HG03571 (cell line): ENCODE data around the gene BLNK.
"Not testable (repeated sequence)": the region's sequence is repeated elsewhere in the genome, so short reads cannot be mapped to it uniquely, and the experiment has no call there.

Experiments used
- ATAC-seq: cut with Tn5 transposase; IDR thresholded peaks from one replicate; pipeline ENCODE4 v1.9.1; 2021; ENCODE audit not compliant: unreplicated experiment

Gene BLNK

GRCh38 chr10:96229568-96230030 lies 41.8 kb downstream of the BLNK start:
- no peak for ATAC-seq

- ATAC-seq: no peak
These were observed 42.9 kb downstream of the BLNK start for GRCh38 chr10:96228408-96228994.

DNA sequence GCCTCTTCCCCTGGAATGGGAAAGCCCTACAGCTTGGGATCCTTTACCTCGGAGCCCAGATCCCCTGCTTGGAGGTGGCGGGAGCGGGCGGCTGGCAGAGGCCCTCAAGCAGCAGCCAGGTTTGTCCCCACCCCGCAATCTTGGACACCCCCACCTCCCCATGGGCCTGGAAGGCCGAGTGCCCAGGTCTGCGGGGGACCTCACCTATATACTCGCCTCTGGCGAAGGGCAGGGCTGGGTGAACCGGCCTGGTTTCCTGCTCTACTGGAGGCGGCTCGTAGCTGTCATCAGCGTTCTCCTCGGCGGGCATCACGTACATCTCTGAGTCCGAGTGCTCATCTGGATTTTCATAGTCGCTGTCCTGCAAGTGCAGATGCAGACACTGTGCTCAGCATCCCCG lies 44.2 kb downstream of the BLNK start:
- ATAC-seq: no peak

DNA sequence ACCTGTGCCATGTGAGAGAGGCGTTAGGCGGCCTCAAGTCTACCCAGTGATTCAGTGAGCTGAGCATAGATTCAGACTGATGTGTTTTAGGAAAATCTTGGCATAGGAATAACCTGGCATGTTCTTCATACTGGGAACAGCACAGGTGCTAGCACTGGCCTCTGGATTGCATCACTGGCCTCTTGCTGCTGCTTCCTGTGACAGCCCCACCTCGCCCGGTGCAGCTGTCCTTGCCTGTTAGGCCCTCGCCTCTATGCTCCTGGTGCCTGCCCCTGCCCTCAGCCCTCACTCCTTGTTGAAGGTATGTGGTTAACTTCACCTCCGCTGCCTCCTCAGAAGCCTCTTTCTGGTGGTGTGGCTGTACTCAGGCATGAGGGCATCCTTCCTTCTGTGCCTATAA lies 46.2 kb downstream of the BLNK start:
- no peak for ATAC-seq

GRCh38 chr10:96222908-96223307 lies 48.5 kb downstream of the BLNK start:
- ATAC-seq: no peak

GRCh38 chr10:96222441-96222840 lies 48.9 kb downstream of the BLNK start:
- ATAC-seq: no peak

GRCh38 chr10:96218826-96219225 lies 52.5 kb downstream of the BLNK start:
- no peak for ATAC-seq

GRCh38 chr10:96217711-96218110 lies 53.7 kb downstream of the BLNK start:
- no peak for ATAC-seq

GRCh38 chr10:96216775-96217174 lies 54.6 kb downstream of the BLNK start:
- ATAC-seq: no peak

GRCh38 chr10:96212911-96213310 lies 58.5 kb downstream of the BLNK start:
- ATAC-seq: no peak

DNA sequence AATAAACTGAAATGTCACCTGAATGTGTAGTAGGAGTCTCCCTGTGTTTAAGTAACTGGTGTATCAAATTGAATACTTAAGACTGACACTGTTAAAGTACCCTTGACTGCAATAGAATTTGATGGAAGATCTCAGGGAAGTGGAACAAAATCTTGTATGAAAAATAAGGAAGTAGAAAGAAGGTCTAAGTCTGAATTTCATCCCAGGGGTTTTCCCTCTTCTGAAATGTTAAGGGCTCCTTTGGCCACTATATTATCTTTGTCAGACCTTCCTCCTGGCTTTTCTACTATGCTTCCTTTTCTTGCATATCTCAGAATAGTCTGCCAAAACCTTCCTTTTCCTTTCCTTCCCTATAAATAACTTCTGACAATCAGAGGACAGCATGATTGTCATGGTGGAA lies 59.6 kb downstream of the BLNK start:
- ATAC-seq: no peak

GRCh38 chr10:96208946-96209345 lies 62.4 kb downstream of the BLNK start:
- no peak for ATAC-seq

DNA sequence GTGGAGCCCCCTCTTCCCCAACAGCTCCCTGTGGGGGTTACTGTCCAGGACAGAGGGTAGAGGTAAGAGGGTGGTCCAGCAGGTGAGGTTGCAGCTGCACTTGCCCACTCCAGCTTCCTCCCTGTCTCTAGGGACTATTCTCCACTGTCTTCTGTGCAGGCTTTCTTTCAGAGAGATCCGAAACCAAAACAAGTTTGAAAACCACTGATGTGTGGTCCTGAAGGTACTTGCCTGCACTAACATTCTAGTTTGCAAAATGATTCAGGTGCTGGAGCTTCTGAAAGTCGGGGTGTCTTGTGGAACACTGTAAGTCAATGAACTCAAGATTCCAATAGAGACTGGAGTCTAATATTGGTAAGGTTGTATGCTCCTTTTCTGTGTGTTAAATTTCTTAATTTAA lies 63.1 kb downstream of the BLNK start:
- no peak for ATAC-seq

GRCh38 chr10:96205580-96205979 lies 65.8 kb downstream of the BLNK start:
- ATAC-seq: no peak

DNA sequence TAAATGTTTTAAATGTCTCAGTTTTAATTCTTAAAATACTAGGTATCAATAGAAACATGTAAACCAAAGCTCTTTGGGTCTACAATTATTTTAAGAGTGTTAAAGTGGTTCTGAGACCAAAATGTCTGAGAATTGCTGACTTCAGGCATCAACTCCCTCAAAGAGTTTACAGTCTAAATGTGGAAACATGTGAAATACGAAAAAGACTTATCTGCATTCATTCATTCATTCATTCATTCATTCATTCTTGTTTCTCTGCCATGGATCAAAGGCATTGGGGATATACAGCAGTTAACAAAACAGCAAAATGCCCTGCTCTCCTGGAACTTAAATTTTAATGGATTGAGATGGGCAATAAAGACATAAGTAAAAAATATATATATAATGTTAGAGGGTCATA lies 69.8 kb downstream of the BLNK start:
- no peak for ATAC-seq

DNA sequence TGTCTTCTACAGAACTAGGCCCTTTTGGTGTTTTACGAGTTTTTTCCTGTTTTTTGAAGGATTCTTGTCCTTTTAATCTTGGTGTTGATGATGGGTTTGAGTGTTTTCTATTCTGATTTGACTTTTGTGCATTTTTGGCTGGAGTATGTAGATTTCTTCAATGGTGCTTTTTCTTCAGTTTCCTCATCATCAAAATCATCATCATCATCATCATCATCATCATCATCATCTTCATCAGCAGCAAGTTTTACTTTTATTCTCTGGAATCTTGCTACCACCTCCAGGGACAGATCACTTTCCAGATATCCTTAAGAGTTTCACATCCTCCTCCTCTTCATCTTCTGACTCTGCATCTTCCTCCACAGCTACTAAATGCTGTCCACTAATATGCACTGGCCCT lies 81.9 kb downstream of the BLNK start:
- ATAC-seq: not testable (repeated sequence)

GRCh38 chr10:96188916-96189315 lies 82.5 kb downstream of the BLNK start:
- no peak for ATAC-seq

DNA sequence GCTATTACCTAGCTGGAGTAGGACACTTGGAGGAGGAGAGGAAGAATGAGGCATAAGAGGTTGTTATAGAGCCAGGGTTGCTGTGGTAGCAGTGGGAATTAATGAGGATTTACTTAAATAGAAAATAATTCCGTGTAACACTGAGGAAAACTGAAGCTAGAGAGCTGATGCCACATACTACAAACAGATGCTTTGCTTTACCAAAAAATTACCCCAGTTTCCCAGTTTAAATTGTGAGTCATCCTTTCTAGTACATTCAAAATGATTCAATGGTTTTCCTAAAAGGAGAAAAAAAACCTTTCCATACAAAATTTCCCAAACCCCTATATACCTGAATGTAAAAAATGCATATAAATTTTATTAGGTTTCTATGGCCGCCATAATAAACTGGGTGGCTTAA lies 82.9 kb downstream of the BLNK start:
- ATAC-seq: no peak

DNA sequence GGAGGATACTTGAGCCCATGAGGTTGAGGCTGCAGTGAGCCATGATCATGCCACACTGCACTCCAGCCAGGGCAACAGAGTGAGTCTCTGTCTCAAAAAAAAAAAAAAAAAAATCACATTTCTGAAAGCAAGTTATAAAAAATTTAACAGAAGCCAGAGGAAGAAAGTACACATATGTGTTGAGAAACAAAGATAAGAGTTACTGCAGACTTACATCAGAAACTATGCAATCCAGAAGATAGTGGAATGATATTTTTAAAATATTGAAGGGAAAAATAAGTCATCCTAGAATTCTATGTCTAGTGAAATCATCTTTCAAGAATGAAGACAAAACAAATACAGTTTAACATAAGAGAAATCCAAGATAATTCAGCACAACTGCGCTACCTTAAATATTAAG lies 94.4 kb downstream of the BLNK start:
- ATAC-seq: no peak

DNA sequence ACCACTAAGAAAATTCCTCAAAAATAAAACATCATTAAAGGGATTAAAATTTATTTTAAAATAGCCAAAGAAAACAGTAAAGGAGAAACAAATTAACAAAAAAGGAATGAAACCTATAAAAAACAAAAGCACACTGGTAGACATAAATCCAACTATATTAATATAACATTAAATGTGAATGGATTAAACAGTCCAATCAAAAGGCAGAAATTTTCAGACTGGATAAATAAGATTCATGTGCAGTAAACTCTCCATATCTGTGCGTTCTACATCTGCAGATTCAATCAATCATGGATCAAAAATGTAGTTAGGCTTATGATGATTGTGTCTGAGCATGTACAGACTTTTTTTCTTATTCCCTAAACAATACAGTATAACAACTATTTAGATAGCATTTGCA lies 98.7 kb downstream of the BLNK start:
- ATAC-seq: no peak

- ATAC-seq: no peak
These were observed 101.1 kb downstream of the BLNK start for GRCh38 chr10:96170230-96170629.

DNA sequence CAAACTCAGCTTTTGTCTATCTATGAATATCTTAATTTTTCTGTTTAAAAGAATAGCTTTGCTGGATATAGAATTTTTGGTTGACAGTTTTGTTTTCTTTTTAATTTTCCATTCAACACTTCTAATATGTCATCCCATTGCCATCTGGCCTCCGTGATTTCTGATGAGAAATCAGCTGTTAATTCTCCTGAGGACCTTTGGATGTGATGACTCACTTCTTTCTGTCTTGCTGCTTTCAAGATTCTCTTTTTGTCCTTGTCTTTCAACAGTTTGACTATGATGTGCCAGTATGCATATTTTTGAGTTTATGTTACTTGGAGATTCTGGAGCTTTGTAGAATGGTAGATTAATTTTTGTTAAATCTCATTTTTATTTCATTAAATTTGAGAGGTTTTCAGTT lies 102.8 kb downstream of the BLNK start:
- no peak for ATAC-seq

- no peak for ATAC-seq
These were observed 105.6 kb downstream of the BLNK start for GRCh38 chr10:96165726-96166125.

DNA sequence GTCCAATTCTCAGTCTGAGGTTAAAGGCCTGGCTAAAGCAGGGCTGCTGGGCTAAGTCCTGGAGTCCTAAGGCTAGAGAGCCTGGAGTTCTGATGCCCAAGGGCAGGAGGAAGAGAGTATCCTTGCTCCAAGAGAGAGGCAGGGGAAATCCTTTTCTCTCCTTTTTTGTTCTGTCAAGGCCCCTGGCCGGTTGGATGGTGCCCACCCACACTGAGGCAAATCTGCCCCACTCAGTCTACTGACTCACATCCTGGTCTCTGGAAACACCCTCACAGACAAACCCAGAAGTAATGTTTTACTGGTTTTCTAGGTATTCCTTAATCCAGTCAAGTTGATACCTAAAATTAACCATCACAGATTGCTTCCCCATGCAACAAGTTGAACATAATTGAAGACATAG lies 118.3 kb downstream of the BLNK start:
- ATAC-seq: no peak
